Thyroid gland (tissue), 4 donors: ENCODE data around the gene ZNF562.

Experiments
- CTCF ChIP-seq, 6 experiments: fragments of 200-600 bp in 3 of 6; fragments of 450-650 bp in 3 of 6; sonication (generic) in 3 of 6; IDR thresholded peaks; one replicate each; pipeline ENCODE4 v1.5.1; 2016 to 2019; ENCODE audit warnings: antibody characterized with exemption in 6 of 6, mild to moderate bottlenecking in 2 of 6, inconsistent platforms in 1 of 6, moderate library complexity in 1 of 6
- POLR2A ChIP-seq, 2 donors: fragments of 450-650 bp; IDR thresholded peaks; one replicate each; pipeline ENCODE4 v1.6.1; 2017; ENCODE audit warnings: antibody characterized with exemption in 2 of 2, mild to moderate bottlenecking in 2 of 2, moderate library complexity in 1 of 2

DNA sequence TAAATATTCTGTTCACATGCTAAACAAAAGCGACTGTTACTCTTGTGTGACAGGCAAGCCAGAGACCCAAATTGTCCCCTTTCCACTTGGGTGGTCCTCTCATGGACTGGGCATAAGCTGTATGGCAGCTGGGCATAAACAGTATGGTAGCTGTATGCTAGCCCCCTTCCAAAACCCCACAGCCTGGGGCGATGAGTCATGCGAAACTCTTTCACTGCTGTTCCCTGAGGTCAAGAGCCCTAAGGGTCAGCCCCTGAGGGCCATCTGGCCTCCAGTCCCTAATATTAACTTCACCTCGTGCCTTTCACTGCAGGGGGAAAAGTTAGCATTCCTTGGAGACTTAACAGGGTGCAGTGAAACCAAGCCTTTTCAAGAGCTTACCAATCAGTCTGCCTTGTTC is 45.6 kb upstream of the ZNF562 start:
- TF ChIP-seq POLR2A (IDR thresholded peaks at IDR 0.05): no peak
- TF ChIP-seq CTCF (IDR thresholded peaks at IDR 0.05): no peak
